OCI-LY1 (cell line): Measurements from ENCODE around the gene KDM6B.

Source experiments
- H2AFZ ChIP-seq: fragments of 200-600 bp; sonication (generic), shearing (Covaris generic); 2 replicates; pipeline ENCODE4 v1.6.0; 2014; ENCODE audit warnings: antibody characterized with exemption, mild to moderate bottlenecking, low read length
- H3F3A ChIP-seq: fragments of 200-600 bp; sonication (generic), shearing (Covaris generic); 2 replicates; pipeline ENCODE4 v1.6.0; 2014; ENCODE audit warnings: mild to moderate bottlenecking, antibody characterized with exemption, low read length, moderate library complexity; ENCODE audit not compliant: insufficient read depth
- H3K27ac ChIP-seq: fragments of 200-600 bp; sonication (generic); 2 replicates; pipeline ENCODE4 v1.5.1; 2014; ENCODE audit warnings: low read length, mixed run types, mild to moderate bottlenecking, low read depth; ENCODE audit not compliant: poor library complexity, severe bottlenecking
- H3K27me3 ChIP-seq: fragments of 200-600 bp; sonication (generic); 2 replicates; pipeline ENCODE4 v1.6.0; 2014; ENCODE audit warnings: antibody characterized with exemption, mild to moderate bottlenecking, low read length, moderate library complexity; ENCODE audit not compliant: insufficient read depth
- H3K36me3 ChIP-seq: fragments of 200-600 bp; sonication (generic); 2 replicates; pipeline ENCODE4 v1.6.1; 2014; ENCODE audit warnings: mild to moderate bottlenecking, antibody characterized with exemption, low read length, moderate library complexity, mixed read lengths; ENCODE audit not compliant: insufficient read depth
- H3K4me1 ChIP-seq: fragments of 200-600 bp; sonication (generic); 2 replicates; pipeline ENCODE4 v1.5.1; 2014; ENCODE audit warnings: mild to moderate bottlenecking, low read length, moderate library complexity; ENCODE audit not compliant: insufficient read depth, severe bottlenecking
- H3K4me2 ChIP-seq: fragments of 200-600 bp; sonication (generic), shearing (Covaris generic); 2 replicates; pipeline ENCODE4 v1.6.1; 2014; ENCODE audit warnings: low read length
- H3K4me3 ChIP-seq: fragments of 200-600 bp; sonication (generic); 2 replicates; pipeline ENCODE4 v1.5.1; 2014; ENCODE audit warnings: low read length, low read depth, mild to moderate bottlenecking, mixed read lengths; ENCODE audit not compliant: poor library complexity, severe bottlenecking
- H3K79me2 ChIP-seq: fragments of 200-600 bp; shearing (Covaris generic); 2 replicates; pipeline ENCODE4 v1.6.1; 2016; ENCODE audit warnings: mixed run types, low read length, mixed read lengths; ENCODE audit not compliant: insufficient read depth
- H3K9ac ChIP-seq: fragments of 200-600 bp; sonication (generic), shearing (Covaris generic); 2 replicates; pipeline ENCODE4 v1.6.1; 2014; ENCODE audit warnings: mild to moderate bottlenecking, low read length, mixed read lengths
- H3K9me2 ChIP-seq: fragments of 200-600 bp; sonication (generic), shearing (Covaris generic); 2 replicates; pipeline ENCODE4 v1.6.1; 2014; ENCODE audit warnings: low read depth, mild to moderate bottlenecking, low read length, mixed read lengths
- H3K9me3 ChIP-seq: fragments of 200-600 bp; shearing (Covaris generic); 2 replicates; pipeline ENCODE4 v1.6.1; 2014; ENCODE audit warnings: low read length, mixed read lengths
- H4K20me1 ChIP-seq: fragments of 200-600 bp; sonication (generic), shearing (Covaris generic); 2 replicates; pipeline ENCODE4 v1.6.0; 2016; ENCODE audit warnings: mild to moderate bottlenecking, low read length; ENCODE audit not compliant: insufficient read depth
- CTCF ChIP-seq: fragments of 200-600 bp; sonication (generic), shearing (Covaris generic); IDR thresholded peaks from 2 replicates; pipeline ENCODE4 v1.5.1; 2017; ENCODE audit warnings: mild to moderate bottlenecking, antibody characterized with exemption, low read length, moderate library complexity, mixed read lengths
- EZH2 ChIP-seq: fragments of 200-600 bp; sonication (generic), shearing (Covaris generic); IDR thresholded peaks from 2 replicates; pipeline ENCODE4 v1.8.0; 2017; ENCODE audit warnings: borderline replicate concordance, mixed run types, mild to moderate bottlenecking, antibody characterized with exemption, low read length, moderate library complexity, mixed read lengths

KDM6B gene

DNA sequence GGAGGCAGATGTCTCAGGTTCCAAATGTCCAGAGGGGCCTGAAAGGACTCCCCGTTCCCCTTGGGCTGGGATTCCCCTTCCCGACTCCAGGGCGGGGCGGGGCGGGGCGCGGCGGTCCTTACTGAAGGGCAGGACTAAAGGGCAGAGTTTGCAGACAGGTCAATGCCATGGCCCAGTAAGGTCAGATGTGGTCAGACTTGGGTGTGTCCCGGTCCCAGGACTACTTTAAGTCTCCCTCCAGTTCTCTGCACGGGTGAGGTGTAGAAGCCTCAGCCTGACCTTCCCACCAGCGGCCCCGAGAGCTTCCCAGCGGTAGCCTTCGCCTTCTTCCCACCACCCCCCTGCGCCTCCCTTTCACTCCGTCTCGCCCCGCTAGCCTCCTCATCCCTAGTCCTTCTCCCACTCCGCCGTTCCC lies 532 bp downstream of the KDM6B start:
- H3K4me3 ChIP-seq = peak overlapping the region; percentile 68
- no peaks in the 10 kb centered on the region for H3K9me2 ChIP-seq
- no peaks in the 10 kb centered on the region for H4K20me1 ChIP-seq
- H3K9me3 ChIP-seq = no peaks in the 10 kb centered on the region
- no peaks in the 10 kb centered on the region for H3K79me2 ChIP-seq
- H3K9ac ChIP-seq = peak overlapping the region; percentile 72; the same call in 1 of the 2 replicates
- H3K4me2 ChIP-seq = peak overlapping the region; percentile 79
- no peak for TF ChIP-seq EZH2
- no peak for TF ChIP-seq CTCF
- H3K36me3 ChIP-seq = no peaks in the 10 kb centered on the region
- peak overlapping the region; percentile 95 for H3K27ac ChIP-seq
- H3K4me1 ChIP-seq = peaks cover 35% of the 10 kb centered on the region
- no peaks in the 10 kb centered on the region for H3K27me3 ChIP-seq
- peaks cover 6% of the 10 kb centered on the region; the same call in 1 of the 2 replicates for H3F3A ChIP-seq
- H2AFZ ChIP-seq = no peak overlapping the region

DNA sequence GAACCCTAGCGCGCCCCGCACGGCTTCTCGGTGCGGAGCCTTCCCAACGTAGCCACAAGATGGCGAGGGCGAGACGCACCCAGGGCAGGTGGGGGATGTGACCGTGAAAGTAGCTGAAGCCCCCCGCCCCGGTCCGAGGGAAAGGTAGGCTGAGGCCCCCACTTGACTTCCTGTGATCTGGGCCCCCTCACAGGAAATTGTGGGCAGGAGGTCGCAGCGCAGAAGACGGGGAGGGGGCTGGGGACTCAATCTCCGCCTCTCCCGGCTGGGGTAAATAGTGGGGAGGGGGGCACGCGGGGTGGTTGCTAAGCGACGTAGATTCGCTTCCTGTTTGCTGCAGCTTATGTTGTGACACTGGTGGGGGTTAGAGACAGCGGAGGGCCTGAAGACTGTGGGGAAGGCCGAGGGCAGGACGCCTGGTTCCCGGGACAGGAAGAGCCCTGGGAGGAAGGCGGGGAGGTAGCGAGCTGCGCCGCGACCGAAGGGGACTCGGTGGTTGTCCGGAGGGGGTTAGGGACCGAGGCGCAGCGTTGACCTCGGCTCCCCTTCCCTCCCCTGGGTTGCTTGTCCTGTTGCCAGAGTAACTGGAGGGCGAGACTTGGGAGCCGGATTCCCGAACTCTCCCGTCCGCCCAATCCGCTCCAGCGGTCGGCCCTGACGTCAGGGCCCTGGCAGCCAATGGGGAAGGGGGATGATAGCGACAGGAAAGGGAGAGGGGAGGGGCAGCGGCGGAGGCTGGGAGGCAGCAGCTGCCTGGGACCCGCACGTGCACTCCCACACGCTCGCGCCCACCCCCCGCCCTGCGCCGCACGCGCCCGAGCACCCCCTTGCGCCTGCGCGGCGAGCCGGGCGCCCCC lies 1.2 kb downstream of the KDM6B start:
- no peaks in the 10 kb centered on the region for H3K9me3 ChIP-seq

More for the DNA sequence above, 1.2 kb downstream of the KDM6B start:
- peak overlapping the region; percentile 79 for H3K9ac ChIP-seq
- H3K79me2 ChIP-seq = no peaks in the 10 kb centered on the region
- H3K4me1 ChIP-seq = peaks cover 42% of the 10 kb centered on the region
- no peaks in the 10 kb centered on the region; the same call in 1 of the 2 replicates for H3K36me3 ChIP-seq
- no peaks in the 10 kb centered on the region for H3K9me2 ChIP-seq
- no peaks in the 10 kb centered on the region for H3K27me3 ChIP-seq
- peak overlapping the region; percentile 79 for H3K4me2 ChIP-seq
- peak overlapping the region; percentile 95 for H3K27ac ChIP-seq
- H4K20me1 ChIP-seq = no peaks in the 10 kb centered on the region
- TF ChIP-seq CTCF = peak; percentile 95
- no peak for TF ChIP-seq EZH2
- H3K4me3 ChIP-seq = peak overlapping the region; percentile 68
- peaks cover 6% of the 10 kb centered on the region; the same call in 1 of the 2 replicates for H3F3A ChIP-seq
- H2AFZ ChIP-seq = no peak overlapping the region
